Esophagus (tissue), 2 donors: ENCODE measurements around the gene MACROD2. TPM values are rescaled to one million over a fixed set of nuclear protein-coding genes. Genes with fewer than 3 reads are reported as not detected.

Experiments used
- H3K27ac ChIP-seq, 2 donors: one replicate each; pipeline ENCODE4 v1.5.1; 2013; ENCODE audit warnings: low read depth in 2 of 2, mild to moderate bottlenecking in 2 of 2, inconsistent platforms in 1 of 2, low read length in 1 of 2, moderate library complexity in 1 of 2
- H3K27me3 ChIP-seq, 2 donors: one replicate each; pipeline ENCODE4 v1.6.1; 2013; ENCODE audit warnings: low read length in 2 of 2, control low read depth in 1 of 2, mild to moderate bottlenecking in 1 of 2; ENCODE audit not compliant: insufficient read depth in 2 of 2, control insufficient read depth in 1 of 2
- H3K36me3 ChIP-seq, 2 donors: one replicate each; pipeline ENCODE4 v1.6.1; 2013; ENCODE audit warnings: low read length in 1 of 2; ENCODE audit not compliant: control insufficient read depth in 2 of 2, insufficient read depth in 2 of 2
- H3K4me1 ChIP-seq, 2 donors: one replicate each; pipeline ENCODE4 v1.6.1; 2013; ENCODE audit warnings: low read length in 1 of 2; ENCODE audit not compliant: control insufficient read depth in 2 of 2, insufficient read depth in 2 of 2
- H3K4me3 ChIP-seq, 2 donors: one replicate each; pipeline ENCODE4 v1.5.1; 2013; ENCODE audit warnings: low read length in 2 of 2, mild to moderate bottlenecking in 2 of 2, low read depth in 1 of 2, moderate library complexity in 1 of 2
- H3K9me3 ChIP-seq, 2 donors: one replicate each; pipeline ENCODE4 v1.6.1; 2013; ENCODE audit warnings: mild to moderate bottlenecking in 2 of 2, low read depth in 1 of 2, low read length in 1 of 2, moderate library complexity in 1 of 2; ENCODE audit not compliant: control insufficient read depth in 2 of 2, insufficient read depth in 1 of 2
- WGBS, 2 donors: extraction: QIAGEN DNeasy Blood & Tissue Kit; methylation state at CpG; one replicate each; pipeline ENCODE4 v1.1.7; 2013; 5-methylcytosine and 5-hydroxymethylcytosine counted together
- polyA plus RNA-seq, 2 donors: library from polyadenylated mRNA; stranded (reverse); fragments of 200-250 nt; gene quantifications; one replicate each; pipeline ENCODE4 v1.2.3, GENCODE V29; 2013
- donor health status: healthy with polysubstance abuse.
- donor health status: Bipolar disorder and iron deficiency.

Gene MACROD2
- polyA plus RNA-seq, 2 donors = 0.64 to 1.9 TPM

DNA sequence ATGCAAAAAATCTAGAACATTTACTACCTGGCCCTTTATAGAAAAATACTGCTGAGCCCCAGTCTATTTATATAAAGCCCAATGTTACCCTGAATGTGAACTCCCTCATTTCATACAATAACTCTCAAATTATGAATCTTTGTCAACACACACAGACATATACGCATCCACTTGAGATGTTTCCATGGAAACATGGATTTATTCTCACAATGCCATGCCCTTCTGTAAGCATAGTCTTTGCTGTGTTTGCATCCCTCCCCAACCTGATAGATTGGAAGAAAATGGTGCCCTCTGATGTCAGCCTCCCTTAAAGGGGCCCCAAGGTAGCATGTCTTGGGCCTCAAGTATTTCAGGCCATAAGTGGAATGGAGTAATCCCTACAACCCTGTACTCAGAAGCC is 2004.8 kb downstream of the MACROD2 start:
- no peaks in the 10 kb centered on the region for H3K4me1 ChIP-seq

GRCh38 chr20:16001286-16001685 is 2006.0 kb downstream of the MACROD2 start:
- Histone ChIP-seq H3K36me3 (no peaks in the 10 kb centered on the region), H3K4me1 (no peaks in the 10 kb centered on the region), H3K27ac (no peak overlapping the region), H3K9me3 (no peaks in the 10 kb centered on the region), H3K4me3 (no peak overlapping the region), H3K27me3 (no peaks in the 10 kb centered on the region)
- 50 to 74% methylated on average over 2 of the region's 2 CpGs for WGBS, 2 donors

More for the DNA sequence above, 2004.8 kb downstream of the MACROD2 start:
- H3K9me3 ChIP-seq = no peaks in the 10 kb centered on the region
- H3K4me3 ChIP-seq = no peak overlapping the region
- no peaks in the 10 kb centered on the region for H3K36me3 ChIP-seq
- H3K27ac ChIP-seq = no peak overlapping the region
- no peaks in the 10 kb centered on the region for H3K27me3 ChIP-seq
- 44 to 93% methylated on average over 1 of the region's 1 CpG for WGBS, 2 donors

GRCh38 chr20:16003310-16003709 is 2008.0 kb downstream of the MACROD2 start:
- Histone ChIP-seq H3K27ac (no peak overlapping the region), H3K4me1 (no peaks in the 10 kb centered on the region), H3K27me3 (no peaks in the 10 kb centered on the region), H3K36me3 (no peaks in the 10 kb centered on the region), H3K4me3 (no peak overlapping the region), H3K9me3 (no peaks in the 10 kb centered on the region)
- 84% methylated on average over 1 of the region's 1 CpG for WGBS, 2 donors

GRCh38 chr20:16004108-16004854 is 2009.0 kb downstream of the MACROD2 start:
- Histone ChIP-seq H3K27me3 (no peaks in the 10 kb centered on the region), H3K9me3 (no peaks in the 10 kb centered on the region), H3K4me3 (no peak overlapping the region), H3K36me3 (no peaks in the 10 kb centered on the region), H3K4me1 (no peaks in the 10 kb centered on the region), H3K27ac (no peak overlapping the region)
- WGBS, 2 donors = 78 to 89% methylated on average over 18 of the region's 18 CpGs

DNA sequence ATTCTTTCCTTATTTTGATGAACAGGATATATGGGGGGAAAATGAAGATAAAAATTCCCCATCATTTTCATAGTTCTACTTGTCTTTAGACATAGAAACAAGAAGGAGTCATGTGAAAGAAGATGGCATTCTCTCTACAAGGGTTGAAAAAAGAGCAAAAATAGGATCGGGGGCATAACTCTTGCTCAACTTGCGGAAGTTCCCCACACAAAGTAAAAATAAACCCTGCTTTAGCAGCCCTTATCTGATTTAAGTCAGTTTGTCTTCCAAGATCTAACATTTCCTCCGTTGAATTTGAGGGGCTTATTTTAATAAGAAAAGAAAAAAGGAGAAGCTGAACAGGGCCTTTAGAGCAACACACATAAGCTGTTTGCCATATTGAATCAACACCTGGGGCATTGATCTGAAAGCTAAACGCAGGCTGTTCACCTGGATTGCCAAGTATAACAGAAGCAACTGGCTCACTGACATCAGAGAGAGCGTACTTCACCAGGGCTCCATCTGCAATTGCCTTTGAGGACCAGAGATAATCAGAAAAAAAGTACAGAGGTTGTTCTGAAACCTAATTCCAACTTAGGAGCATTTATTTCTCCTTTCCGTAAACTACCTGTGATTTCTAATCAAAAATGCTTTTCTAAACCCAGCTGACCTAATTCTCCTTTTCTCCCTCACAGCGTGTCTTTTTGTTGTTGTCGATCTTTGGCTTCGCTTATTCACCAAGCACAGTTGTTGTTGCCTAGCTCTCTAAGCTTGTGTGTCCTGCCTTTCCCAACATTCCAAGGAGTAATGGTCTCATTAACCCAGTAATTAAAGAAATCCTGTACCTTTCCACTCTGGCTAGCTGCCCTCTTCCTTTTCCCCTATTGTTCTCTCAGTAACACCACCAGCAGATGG is 2010.0 kb downstream of the MACROD2 start:
- Histone ChIP-seq H3K4me3 (no peak overlapping the region), H3K4me1 (no peaks in the 10 kb centered on the region)
- 72 to 74% methylated on average over 9 of the region's 9 CpGs for WGBS, 2 donors

DNA sequence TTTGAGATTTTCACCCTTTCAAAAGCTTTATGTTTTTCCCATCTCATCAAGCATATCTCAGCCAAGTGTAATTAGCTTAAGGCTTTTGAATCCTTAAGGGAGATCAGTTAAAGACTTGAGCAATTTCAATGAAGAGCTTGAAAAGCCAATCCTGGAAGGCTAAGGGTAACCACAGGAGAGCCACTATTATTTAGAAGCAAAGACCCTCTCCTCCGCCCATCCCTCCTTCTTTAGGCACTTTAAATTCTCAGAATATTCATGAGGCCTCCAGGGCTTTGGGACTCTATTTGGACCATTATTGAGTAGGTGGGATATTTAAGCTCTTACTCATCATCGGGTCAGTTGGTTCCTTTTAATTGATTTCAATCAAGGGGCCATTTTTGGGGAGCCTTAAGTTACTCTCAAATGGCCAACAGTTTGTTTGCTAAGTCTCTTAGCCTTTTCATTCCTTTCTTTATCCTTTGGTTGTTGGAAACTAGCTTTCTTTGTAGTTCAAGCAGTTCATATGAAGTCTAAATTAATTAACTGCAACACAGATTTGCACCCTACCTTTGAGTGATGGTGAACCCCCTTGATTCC is 2010.7 kb downstream of the MACROD2 start:
- WGBS, 2 donors = 85 to 88% methylated on average over 2 of the region's 2 CpGs
- no peaks in the 10 kb centered on the region for H3K9me3 ChIP-seq

More for the DNA sequence above, 2010.0 kb downstream of the MACROD2 start:
- H3K27me3 ChIP-seq = no peaks in the 10 kb centered on the region
- no peaks in the 10 kb centered on the region for H3K9me3 ChIP-seq
- no peak overlapping the region for H3K27ac ChIP-seq
- no peaks in the 10 kb centered on the region for H3K36me3 ChIP-seq

DNA sequence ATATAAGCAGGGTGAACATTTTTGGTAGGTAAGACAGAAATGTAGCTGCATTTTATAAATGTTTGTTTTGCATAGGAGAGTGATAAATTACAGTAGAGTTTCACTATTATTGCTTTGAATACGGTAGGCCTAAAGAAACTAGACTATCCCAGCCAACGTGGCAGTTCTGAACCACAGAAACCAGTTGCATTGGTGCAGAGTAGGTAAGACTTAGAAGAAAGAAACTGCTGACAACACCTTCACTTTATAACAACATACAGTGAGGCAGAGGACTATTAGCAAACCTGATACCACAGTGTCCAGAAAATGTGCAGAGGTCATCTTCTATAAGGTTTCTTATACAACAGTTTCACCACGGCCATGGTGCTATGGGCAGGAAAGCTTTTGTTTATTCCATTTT is 2011.8 kb downstream of the MACROD2 start:
- no peaks in the 10 kb centered on the region for H3K27me3 ChIP-seq
- no peaks in the 10 kb centered on the region for H3K9me3 ChIP-seq
- H3K4me3 ChIP-seq = no peak overlapping the region
- no peak overlapping the region for H3K27ac ChIP-seq
- WGBS, 2 donors = 70 to 78% methylated on average over 3 of the region's 3 CpGs
- no peaks in the 10 kb centered on the region for H3K36me3 ChIP-seq
- no peaks in the 10 kb centered on the region for H3K4me1 ChIP-seq

More for the DNA sequence above, 2010.7 kb downstream of the MACROD2 start:
- no peak overlapping the region for H3K27ac ChIP-seq
- no peaks in the 10 kb centered on the region for H3K27me3 ChIP-seq
- no peaks in the 10 kb centered on the region for H3K4me1 ChIP-seq
- H3K36me3 ChIP-seq = no peaks in the 10 kb centered on the region
- H3K4me3 ChIP-seq = no peak overlapping the region

DNA sequence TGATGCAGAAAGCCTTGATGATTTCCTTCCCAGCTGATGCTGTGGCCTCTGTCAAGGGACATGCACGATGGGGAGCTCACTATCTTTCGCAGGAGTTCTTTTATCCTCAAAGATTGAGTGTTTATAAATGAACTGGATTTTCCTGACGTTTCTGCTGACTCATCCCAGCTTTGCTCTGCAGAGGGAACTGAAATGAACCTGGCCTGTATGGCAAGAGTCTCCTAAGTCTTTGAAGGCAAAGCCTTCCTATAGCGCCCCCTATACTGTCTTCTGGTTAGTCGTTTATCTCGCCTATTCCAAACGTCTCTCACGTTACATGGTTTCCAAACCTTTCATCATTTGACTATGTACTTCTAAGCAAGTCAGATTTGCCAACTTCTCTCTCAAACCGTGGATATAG is 2012.6 kb downstream of the MACROD2 start:
- Histone ChIP-seq H3K27ac (no peak overlapping the region), H3K9me3 (no peaks in the 10 kb centered on the region), H3K36me3 (no peaks in the 10 kb centered on the region), H3K4me3 (no peak overlapping the region), H3K27me3 (no peaks in the 10 kb centered on the region), H3K4me1 (no peaks in the 10 kb centered on the region)
- WGBS, 2 donors = 72 to 74% methylated on average over 9 of the region's 9 CpGs

DNA sequence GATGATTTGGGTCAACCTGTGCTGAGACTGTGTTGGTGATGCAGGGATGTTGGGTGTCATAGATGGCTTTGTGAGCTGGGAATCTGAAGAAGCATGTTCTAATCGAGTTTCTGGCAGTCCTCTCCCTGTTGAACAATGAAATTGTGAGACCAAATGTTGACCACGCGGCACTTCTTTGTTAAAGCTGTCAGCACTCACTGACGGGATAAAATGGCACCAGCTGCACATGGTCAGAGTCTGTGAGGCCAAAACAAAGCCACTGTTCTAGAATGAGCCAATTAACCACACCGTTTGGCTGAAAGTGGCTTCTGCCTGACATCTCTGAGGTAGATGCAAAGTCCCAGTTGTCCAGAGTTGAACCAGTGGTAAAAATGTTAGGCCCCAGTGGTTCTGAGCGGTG is 2015.7 kb downstream of the MACROD2 start:
- Histone ChIP-seq H3K27me3 (no peaks in the 10 kb centered on the region), H3K4me3 (no peak overlapping the region), H3K27ac (no peak overlapping the region), H3K4me1 (no peaks in the 10 kb centered on the region), H3K9me3 (no peaks in the 10 kb centered on the region), H3K36me3 (no peaks in the 10 kb centered on the region)
- 68 to 73% methylated on average over 6 of the region's 6 CpGs for WGBS, 2 donors
